HEK293T (cell line): ENCODE results near the gene GORASP1.
A peak's percentile ranks its signal among the peaks of the same experiment; 100 is the strongest.

ENCODE experiments used
- CTCF ChIA-PET: fragments of 350-600 bp; formaldehyde crosslinking; extraction: SDS; loops from one replicate; lab custom pipeline; 2021; ENCODE audit warnings: antibody characterized with exemption, inconsistent platforms; lab: Yijun Ruan, JAX
- POLR2A ChIA-PET: fragments of 350-600 bp; formaldehyde crosslinking; extraction: SDS; loops from one replicate; lab custom pipeline; 2020; ENCODE audit warnings: antibody characterized with exemption, inconsistent platforms; lab: Yijun Ruan, JAX
- DNase-seq: peaks from one replicate; pipeline ENCODE4 v3.0.0; 2012; ENCODE audit warnings: mixed read lengths; ENCODE audit errors: extremely low spot score
- CTBP1 ChIP-seq: fragments of 450-650 bp; IDR thresholded peaks from 2 replicates; pipeline ENCODE4 v1.6.1; 2016; ENCODE audit warnings: borderline replicate concordance
- ELF4 ChIP-seq: fragments of 450-650 bp; IDR thresholded peaks from 2 replicates; pipeline ENCODE4 v1.6.1; 2017; ENCODE audit warnings: antibody characterized with exemption
- FOXA1 ChIP-seq: fragments of 450-650 bp; IDR thresholded peaks from 2 replicates; pipeline ENCODE4 v1.6.1; 2016; ENCODE audit warnings: mild to moderate bottlenecking
- FOXK2 ChIP-seq: fragments of 450-650 bp; IDR thresholded peaks from 2 replicates; pipeline ENCODE4 v1.6.1; 2016; ENCODE audit warnings: mild to moderate bottlenecking
- FOXM1 ChIP-seq: fragments of 450-650 bp; IDR thresholded peaks from 2 replicates; pipeline ENCODE4 v1.6.1; 2017; ENCODE audit warnings: mild to moderate bottlenecking, borderline replicate concordance
- HDGF ChIP-seq: fragments of 450-650 bp; IDR thresholded peaks from 2 replicates; pipeline ENCODE4 v1.6.1; 2017; ENCODE audit warnings: antibody characterized with exemption, borderline replicate concordance
- L3MBTL2 ChIP-seq: fragments of 450-650 bp; conservative IDR thresholded peaks from 2 replicates; pipeline ENCODE4 v1.6.1; 2016; ENCODE audit warnings: mild to moderate bottlenecking
- LEF1 ChIP-seq: fragments of 450-650 bp; IDR thresholded peaks from 2 replicates; pipeline ENCODE4 v1.6.1; 2017; ENCODE audit warnings: mild to moderate bottlenecking, borderline replicate concordance
- NFRKB ChIP-seq: fragments of 450-650 bp; IDR thresholded peaks from 2 replicates; pipeline ENCODE4 v1.6.1; 2016; ENCODE audit warnings: mild to moderate bottlenecking, moderate library complexity
- SUZ12 ChIP-seq: fragments of 450-650 bp; IDR thresholded peaks from 2 replicates; pipeline ENCODE4 v1.6.1; 2016; ENCODE audit warnings: mild to moderate bottlenecking
- TARDBP ChIP-seq: fragments of 450-650 bp; IDR thresholded peaks from 2 replicates; pipeline ENCODE4 v1.6.1; 2016
- ZNF384 ChIP-seq: fragments of 450-650 bp; IDR thresholded peaks from 2 replicates; pipeline ENCODE4 v1.6.1; 2016
- TF ChIP-seq, protein P1 (sequence below): fragments of 450-650 bp; IDR thresholded peaks from 2 replicates; pipeline ENCODE4 v1.6.1; 2016

The GORASP1 gene

GRCh38 chr3:39052583-39052982 is 54.8 kb downstream of the GORASP1 start:
- DNase-seq, result no peak
- TF ChIP-seq LEF1 (no peak), HDGF (no peak), FOXA1 (no peak)
- POLR2A ChIA-PET, result no interaction called here

DNA sequence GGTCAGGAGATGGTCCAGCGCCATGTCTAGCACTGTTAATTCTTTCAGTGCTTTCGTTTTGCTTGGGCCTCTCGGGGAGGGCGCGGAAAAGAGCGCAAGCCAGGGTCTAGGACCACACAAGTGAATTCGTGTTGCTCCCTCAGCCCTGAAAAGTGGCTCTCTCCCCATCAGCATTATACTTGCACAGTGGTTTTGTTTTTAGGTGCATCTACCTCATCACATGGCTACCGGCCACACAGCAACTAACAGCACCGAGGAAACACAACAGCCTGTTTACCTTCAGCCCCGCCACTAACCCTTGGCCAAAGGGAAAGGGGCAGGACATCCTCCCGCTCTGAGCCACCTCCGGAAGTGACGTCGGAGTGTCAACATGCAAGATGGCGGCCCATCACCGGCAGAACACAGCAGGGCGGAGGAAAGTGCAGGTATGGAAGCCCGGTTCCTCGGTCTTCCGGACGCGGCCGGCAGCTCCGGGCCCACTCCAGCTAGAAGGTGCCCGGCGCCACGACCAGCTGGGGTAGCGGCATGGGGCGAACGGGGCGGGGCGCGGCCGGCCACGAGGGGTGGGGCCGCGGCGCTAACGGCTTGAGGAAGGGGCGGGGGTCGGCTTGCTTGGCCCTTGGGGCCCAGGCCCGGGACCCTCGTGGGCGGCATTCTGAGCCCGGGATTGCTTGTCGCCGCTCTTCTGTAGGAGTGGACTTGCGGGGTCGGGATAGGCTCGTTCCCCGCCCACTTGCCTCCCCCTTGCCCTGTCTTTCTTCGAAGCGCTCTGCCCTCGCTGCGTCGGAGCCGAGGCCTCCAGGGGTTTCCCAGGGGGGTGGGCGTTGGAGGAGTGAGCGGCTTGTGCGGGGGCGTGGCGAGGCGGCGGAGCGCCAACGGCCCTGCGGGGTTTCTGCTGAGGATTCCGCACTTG is 55.5 kb downstream of the GORASP1 start, which contains the start of the genes SCN11A and WDR48:
Gene SCN11A, minus strand, starts transcription at position 296 of the 913 bp plus-strand sequence. CDS start 101,582 bp downstream, outside the sequence.
Gene WDR48, plus strand, starts transcription at position 368 of the 913 bp plus-strand sequence. Its CDS starts 10 bp downstream, at position 378.
- peak; percentile 90 for DNase-seq
- ChIA-PET POLR2A (no interaction called here), CTCF (no interaction called here)
- TF ChIP-seq TARDBP, result no peak
- peak; percentile 56; the same call in 1 of the 2 replicates for TF ChIP-seq L3MBTL2
- TF ChIP-seq ZNF384, result no peak
- peak; percentile 74 for TF ChIP-seq NFRKB
- TF ChIP-seq FOXK2, result peak; percentile 99
- peak; percentile 49; the same call in 1 of the 2 replicates for TF ChIP-seq FOXA1
- no peak for TF ChIP-seq FOXM1
- TF ChIP-seq, protein P1, sequence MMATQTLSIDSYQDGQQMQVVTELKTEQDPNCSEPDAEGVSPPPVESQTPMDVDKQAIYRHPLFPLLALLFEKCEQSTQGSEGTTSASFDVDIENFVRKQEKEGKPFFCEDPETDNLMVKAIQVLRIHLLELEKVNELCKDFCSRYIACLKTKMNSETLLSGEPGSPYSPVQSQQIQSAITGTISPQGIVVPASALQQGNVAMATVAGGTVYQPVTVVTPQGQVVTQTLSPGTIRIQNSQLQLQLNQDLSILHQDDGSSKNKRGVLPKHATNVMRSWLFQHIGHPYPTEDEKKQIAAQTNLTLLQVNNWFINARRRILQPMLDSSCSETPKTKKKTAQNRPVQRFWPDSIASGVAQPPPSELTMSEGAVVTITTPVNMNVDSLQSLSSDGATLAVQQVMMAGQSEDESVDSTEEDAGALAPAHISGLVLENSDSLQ, result peak; percentile 73
- no peak for TF ChIP-seq HDGF
- TF ChIP-seq CTBP1, result no peak
- no peak for TF ChIP-seq SUZ12
- peak; percentile 72; the same call in 1 of the 2 replicates for TF ChIP-seq ELF4

More at GRCh38 chr3:39052583-39052982, 54.8 kb downstream of the GORASP1 start:
- CTCF ChIA-PET, result no interaction called here

GRCh38 chr3:39050029-39050428 is 57.4 kb downstream of the GORASP1 start:
- DNase-seq, result no peak
- no peak for TF ChIP-seq HDGF
- no peak for TF ChIP-seq FOXA1
- TF ChIP-seq LEF1, result no peak
- TF ChIP-seq FOXM1, result no peak
- TF ChIP-seq L3MBTL2, result no peak
- TF ChIP-seq, protein P1, result no peak
- no peak for TF ChIP-seq NFRKB
- TF ChIP-seq TARDBP, result no peak
- TF ChIP-seq FOXK2, result no peak
- POLR2A ChIA-PET, result no interaction called here
- CTCF ChIA-PET, result no interaction called here
